GM12874 (cell line): ENCODE data around the gene PTOV1.

Source experiments
- TF ChIP-seq, protein P1 (sequence below): IDR thresholded peaks from 2 replicates; pipeline ENCODE4 v1.5.1; 2011; ENCODE audit warnings: low read depth, mild to moderate bottlenecking, control low read depth, low read length, moderate library complexity; ENCODE audit not compliant: insufficient read depth

Gene PTOV1

DNA sequence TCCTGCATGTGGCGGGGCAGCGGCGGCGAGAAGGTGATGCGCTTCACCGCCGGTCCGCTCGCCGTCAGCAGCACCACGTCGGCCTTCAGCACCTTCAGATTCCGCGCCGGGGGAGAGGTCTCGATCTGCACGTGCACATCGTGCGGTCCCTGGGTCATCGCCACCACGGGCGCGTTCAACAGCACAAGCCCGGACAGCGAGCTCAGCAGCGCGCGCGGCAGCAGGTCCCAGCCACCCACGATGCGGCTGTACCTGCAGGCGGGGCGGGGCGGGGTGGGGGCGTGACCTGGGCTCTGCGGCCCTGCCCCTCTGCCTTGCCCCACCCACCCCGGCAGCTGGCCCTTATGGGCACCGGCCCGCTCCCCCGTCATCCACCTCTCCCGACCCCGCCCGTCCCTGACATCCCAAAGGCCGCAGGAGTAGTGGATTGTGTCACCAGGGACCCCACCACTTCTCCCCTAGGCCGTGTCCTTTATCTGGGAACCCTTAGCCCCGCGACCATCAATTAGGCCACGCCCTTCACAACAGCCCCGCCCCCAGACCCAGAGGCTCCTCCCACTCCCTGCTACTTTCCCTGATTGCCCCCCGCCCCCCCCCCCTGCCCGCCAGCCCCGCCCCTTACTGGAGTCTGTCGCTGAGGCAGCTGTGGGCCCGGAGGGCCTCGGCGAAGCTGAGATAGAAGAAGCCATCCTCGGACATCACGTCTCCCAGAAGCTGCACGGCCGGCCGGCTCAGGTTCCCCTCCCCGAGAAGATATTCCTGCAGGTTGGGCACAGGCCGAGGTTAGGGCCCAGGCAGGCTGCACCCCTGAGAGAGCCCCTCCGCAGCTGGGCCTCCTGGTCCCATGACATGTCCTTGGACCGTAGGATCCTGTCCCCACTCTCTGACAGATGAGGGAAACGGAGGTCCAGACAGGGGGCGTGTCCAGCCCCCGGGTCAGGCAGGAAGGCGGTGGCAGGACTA lies 39.7 kb downstream of the PTOV1 start:
- TF ChIP-seq, protein P1, sequence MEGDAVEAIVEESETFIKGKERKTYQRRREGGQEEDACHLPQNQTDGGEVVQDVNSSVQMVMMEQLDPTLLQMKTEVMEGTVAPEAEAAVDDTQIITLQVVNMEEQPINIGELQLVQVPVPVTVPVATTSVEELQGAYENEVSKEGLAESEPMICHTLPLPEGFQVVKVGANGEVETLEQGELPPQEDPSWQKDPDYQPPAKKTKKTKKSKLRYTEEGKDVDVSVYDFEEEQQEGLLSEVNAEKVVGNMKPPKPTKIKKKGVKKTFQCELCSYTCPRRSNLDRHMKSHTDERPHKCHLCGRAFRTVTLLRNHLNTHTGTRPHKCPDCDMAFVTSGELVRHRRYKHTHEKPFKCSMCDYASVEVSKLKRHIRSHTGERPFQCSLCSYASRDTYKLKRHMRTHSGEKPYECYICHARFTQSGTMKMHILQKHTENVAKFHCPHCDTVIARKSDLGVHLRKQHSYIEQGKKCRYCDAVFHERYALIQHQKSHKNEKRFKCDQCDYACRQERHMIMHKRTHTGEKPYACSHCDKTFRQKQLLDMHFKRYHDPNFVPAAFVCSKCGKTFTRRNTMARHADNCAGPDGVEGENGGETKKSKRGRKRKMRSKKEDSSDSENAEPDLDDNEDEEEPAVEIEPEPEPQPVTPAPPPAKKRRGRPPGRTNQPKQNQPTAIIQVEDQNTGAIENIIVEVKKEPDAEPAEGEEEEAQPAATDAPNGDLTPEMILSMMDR = no peak

DNA sequence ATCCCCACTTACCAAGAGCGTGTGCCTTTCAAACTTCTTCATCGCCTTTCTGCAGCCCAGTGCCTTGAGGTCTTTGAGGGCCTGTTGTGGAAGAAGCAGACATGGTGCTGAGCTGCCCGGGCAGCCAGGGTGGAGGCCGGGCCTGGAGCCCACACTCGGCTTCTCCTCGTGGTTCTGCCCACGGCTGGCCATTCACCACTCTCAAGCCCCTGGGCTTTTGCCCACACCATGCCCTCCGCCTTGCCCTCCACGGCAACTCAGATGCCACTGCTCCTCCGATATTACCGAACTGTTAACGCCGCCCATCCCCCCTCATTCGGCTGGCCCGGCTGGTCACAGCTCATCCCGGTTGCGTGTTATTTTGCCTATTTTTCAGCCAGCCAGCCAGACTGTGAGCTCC lies 40.4 kb downstream of the PTOV1 start:
- TF ChIP-seq, protein P1 = no peak

DNA sequence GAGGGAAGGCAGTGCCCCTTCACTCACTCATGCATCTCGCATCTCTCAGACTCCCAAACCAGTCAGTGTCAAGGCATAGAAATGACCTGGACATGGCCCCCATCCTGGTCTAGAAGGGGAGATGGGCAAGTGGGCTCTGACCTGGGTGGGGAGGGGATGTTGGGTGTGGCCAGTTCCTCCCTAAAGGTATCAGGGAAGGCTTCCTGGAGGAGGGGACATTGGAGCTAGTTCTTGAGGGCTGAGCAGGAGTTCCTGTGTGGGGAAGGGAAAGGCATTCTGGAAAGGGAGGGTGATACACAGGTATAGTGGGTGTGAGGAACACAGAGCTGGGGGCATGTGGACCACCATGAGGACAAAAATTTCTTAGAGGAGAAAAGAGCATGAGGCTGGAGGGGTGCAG lies 41.8 kb downstream of the PTOV1 start:
- TF ChIP-seq, protein P1 = no peak

DNA sequence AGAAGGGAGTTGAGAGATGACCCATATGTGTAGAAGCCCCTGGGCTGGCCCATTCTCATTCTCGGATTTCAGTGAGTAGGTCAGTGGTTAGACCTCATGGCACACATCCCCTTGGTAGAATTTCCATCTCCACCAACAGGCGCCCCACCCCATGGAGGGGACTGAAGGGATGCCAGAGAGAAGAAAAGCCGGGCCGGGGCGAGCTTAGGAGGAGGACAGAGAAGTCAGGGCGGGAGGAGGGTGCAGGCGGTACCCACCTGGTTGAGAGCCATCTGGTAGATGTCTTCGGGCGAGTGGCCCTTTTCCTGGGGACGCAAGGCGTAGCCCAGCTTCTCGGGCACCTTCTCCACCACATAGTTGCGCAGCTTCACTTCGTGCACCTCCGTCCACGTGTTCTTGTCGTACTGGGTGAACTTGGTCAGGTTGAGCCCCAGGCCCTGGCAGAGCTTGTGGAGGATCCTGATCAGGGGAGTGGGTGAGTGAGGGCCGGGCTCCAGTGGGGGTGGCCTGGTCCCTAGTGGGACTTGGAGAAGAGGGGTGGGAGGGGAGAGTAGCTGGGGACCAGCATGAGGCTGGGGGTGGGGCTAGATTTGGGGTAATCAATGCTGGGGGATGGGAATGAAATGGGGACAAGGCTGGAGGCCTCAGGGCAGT lies 43.2 kb downstream of the PTOV1 start:
- TF ChIP-seq, protein P1 = no peak

DNA sequence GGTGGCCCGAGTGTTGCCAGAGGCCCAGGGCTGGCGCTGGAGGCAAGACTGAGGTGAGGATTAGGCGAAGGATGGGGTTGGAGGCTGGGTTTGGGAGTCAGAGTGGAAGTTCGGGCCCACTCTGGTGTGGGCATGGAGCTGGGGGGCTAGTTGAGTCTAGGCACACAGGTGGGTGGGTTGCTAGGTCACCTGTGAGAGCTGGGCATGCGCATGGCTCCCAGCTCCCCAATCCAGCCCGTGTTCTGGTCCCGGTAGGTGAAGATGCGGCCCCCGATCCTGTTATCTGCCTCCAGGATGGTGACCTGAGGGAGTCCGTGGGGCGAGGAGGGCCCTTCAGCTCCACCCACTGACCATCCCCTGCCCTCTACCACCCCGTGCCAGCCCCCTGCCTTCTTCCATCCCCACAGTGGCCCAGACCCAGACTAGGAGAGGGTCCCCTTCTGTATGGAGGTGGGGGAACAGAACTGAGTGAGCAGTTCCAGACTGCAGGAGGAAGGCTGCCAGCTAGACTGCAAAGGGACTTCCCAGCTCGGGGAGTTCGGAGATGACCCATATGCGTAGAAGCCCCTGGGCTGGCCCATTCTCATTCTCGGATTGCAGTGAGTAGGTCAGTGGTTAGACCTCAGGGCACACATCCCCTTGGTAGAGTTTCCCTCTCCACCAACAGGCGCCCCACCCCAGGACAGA lies 44.1 kb downstream of the PTOV1 start:
- TF ChIP-seq, protein P1 = no peak

DNA sequence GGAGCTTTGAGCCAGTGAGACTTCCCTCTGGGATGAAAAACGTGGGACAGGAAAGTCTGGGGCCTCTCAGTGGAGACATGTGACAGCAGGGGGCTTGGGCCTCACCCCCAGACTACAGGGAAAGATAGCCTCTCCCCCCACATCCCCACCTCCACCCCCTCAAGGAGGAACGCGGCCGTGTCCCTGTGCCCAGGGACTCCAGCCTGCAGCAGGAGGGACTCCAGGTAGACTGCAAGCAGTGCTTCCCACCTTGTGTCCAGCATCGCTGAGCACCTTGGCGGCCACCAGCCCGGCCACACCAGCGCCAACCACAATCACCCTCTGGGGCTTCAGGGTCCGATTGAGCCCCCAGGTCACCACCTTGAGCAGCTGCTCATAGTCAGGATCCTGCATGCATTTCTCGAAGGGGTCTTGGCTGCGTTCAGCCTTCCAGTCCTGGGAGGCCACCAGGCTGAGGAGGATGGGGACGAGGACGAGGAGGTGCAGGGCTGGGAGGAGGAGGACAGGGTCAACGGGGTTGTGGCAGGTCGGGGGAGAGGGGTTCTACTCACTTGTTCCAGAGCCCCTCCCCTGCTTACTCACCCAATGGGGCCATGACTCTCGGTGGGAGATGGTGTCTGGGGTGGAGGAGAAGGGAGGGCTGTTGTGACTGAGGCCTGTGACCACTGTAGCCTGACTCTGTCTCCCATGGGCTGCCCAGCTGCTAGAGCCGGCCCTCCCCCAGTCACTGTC lies 44.8 kb downstream of the PTOV1 start:
- TF ChIP-seq, protein P1 = no peak
